Tongue (tissue), 2 donors: ENCODE data around the gene JAML. TPM values are rescaled to one million over a fixed set of nuclear protein-coding genes. Genes with fewer than 3 reads are reported as not detected.
"Not testable (repeated sequence)": the region's sequence is repeated elsewhere in the genome, so short reads cannot be mapped to it uniquely, and the experiment has no call there.

Experiments used
- DNase-seq: peaks from one replicate; pipeline ENCODE4 v3.0.0-alpha.2; 2015
- total RNA-seq: library from RNA; depleted of rRNA; stranded (reverse); fragments of >200 nt; gene quantifications from one replicate; pipeline ENCODE4 v1.2.3, GENCODE V29; 2014

Gene JAML
- total RNA-seq, 1 donor from 2014 or later: 9.7 TPM

DNA sequence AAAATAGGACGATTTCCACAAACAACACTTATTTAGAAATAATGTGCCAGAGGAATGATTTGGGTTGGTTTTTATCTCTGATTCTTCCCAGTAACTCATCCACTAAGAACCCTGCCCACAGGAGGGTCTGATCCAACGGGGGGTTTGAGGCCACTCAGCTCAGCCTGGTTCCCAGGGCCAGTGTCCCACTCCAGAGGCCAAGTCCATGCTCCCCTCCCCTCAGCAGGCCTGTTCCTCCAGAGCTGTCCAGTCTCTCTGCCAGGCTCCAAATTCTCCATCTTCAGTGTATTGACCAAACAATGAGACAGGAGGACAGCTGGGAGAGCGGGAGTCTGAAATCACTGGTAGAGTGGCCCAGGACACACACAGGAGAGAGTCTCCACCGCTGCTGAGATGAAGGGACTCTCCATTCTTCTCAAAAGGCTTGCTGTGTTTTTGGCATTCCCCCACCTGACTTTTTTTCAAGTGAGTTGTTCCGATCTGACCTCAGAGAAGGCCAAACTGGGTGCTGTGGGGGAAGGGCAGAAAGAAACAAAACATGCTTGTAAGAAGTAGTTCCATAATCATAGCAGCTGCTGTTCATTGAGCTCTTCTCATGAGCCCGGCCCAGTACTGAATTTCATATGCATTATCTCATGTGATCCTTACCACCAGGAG lies 30.8 kb downstream of the JAML start:
- DNase-seq: no peak

DNA sequence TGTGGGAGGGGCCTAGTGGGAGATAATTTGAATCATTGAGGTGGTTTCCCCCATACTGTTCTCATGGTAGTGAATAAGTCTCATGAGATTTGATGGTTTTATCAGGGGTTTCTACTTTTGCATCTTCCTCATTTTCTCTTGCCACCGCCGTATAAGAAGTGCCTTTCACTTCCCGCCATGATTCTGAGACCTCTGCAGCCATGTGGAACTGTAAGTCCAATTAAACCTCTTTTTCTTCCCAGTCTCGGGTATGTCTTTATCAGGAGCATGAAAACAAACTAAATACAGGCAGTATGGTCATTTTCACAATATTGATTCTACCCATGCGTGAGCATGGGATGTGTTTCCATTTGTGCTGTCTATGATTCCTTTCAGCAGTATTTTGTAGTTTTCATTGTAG lies 32.0 kb downstream of the JAML start:
- not testable (repeated sequence) for DNase-seq

DNA sequence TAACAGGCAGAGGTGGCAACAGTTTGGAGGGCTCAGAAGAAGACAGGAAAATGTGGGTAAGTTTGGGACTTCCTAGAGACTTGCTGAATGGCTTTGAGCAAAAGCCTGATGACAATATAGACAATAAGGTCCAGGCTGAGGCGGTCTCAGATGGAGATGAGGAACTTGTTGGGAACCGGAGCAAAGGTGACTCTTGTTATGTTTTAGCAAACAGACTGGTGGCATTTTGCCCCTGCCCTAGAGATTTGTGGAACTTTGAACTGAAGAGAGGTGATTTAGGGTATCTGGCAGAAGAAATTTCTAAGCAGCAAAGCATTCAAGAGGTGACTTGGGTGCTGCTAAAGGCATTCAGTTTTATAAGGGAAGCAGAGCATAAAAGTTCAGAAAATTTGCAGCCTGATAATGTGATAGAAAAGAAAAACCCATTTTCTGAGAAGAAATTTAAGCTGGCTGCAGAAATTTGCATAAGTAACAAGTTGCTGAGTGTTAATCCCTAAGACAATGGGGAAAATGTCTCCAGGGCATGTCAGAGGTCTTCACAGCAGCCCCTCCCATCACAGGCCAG lies 33.8 kb downstream of the JAML start:
- DNase-seq: not testable (repeated sequence)

DNA sequence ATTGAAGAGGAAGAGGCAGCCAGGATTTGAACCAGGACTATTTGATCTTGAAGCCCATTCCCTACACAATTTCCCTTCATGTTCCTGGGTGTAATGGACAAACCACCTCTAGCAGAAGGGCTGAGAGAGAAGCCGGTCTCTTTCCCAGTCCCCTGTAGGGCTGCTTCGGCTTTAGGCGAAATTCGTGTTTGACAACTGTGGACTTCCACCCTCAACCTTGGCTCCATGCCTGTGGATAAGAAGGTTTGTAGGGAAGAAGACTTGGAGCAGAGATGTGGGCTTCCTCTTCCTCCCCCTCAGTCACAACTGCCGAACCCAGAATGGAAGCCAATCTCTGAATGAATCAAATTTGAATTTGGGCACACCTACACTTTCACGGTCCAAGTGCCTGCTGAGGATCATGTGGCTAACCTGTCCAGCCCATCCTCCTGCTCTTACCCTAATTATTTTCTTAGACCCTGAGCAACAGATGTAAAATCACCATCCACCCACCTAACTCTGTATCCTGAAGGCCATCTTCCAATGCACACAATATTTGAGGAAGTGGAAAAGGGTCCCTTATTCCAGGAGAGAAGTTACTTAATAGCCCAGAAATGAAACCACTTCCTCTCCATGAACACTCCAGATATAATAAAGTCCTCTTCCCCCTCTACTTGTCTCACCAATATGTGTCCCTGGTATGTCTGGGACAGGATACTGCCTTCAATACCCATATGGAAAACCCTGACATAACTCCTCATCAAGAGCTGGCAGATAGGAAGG lies 38.3 kb downstream of the JAML start:
- DNase-seq: no peak

GRCh38 chr11:118184784-118185579 lies 39.8 kb downstream of the JAML start:
- DNase-seq: no peak

DNA sequence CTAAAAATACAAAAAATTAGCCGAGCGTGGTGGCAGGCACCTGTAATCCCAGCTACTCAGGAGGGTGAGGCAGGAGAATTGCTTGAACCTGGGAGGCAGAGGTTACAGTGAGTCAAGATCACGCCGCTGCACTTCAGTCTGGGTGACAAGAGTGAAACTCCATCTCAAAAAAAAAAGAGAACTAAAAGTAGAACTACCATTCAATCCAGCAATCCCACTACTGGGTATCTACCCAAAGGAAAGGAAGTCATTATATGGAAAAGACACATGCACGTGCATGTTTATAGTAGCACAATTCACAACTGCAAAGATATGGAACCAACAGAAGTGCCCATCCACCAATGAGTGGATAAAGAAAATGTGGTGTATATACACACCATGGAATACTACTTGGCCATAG lies 41.1 kb downstream of the JAML start:
- DNase-seq: not testable (repeated sequence)

- peak; percentile 94 for DNase-seq
These were observed 44.5 kb downstream of the JAML start for GRCh38 chr11:118180300-118180703.

GRCh38 chr11:118176778-118177134 lies 48.1 kb downstream of the JAML start:
- no peak for DNase-seq

GRCh38 chr11:118175993-118176777 lies 48.6 kb downstream of the JAML start, which contains the start of gene SCN2B:
TSS of gene SCN2B (minus strand) at chr11:118176639. CDS start at chr11:118176431, 208 bp downstream.
- DNase-seq: peak; percentile 76

DNA sequence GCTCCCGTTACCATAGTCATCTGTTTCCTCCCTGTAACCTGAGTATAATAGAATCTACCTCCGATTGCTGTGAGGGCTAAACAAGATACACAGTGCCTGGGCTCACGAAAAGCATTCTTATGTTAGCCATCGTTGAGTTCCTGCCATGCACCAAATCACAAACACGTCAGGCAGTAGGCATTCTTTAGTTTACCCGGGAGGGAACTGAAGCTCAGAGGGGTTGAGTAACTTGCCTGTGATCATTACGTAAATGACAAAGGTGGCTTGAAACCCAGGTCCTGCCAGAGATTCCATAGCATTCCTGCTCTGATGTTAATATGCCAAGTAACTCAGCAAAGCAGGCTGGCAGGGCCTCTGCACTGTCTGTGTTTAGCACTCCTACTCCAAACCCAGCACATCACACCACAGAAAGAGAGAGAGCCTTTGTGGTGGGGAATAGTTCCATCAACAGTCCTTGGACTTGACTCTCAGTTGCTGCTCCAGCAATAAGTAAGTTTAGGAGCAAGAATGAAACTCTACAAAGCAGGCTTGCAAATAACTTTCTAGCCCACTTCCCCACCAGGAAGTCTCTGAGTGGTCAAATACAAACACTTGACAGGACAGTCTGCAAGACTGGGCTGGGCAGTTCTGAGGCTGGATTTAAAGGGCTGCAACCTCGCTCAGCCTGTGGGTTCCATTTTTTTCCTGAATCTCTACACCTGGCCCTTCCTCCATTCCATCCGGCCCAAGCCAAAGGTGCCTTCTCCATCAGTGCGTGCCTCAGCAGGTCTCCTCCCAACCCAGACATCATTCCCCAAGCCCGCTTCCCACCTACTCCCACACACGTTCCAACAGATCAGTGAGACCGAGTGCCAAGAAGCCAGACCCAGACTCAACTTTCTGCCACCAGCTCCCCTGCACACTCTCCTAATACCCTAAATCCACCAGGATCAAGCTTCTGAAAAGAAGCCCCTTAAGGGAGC lies 49.5 kb downstream of the JAML start:
- DNase-seq: no peak

DNA sequence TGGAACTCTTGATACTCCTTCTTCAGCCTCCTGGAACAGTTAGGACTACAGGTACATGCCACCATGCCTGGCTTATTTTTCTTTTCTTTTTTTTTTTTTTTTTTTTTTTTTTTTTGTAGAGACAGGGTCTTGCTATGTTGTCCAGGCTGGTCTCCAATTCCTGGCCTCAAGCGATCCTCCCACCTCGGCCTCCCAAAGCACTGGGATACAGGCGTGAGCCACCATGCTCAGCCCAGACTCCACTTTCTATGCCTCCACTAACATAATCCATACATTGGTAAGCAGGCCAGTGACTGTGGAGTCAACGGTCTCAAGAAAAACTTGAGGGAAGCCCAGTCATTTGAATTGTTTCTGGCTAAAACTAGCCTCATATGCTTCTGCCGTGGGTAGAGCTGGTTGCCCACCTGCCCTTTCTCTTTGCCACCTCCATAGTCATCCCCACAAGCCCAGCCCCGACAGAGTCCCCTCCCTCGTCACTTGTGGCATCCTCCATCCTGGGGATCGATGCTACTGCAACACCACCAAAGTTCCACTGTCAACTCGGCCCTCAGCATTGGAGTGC lies 50.7 kb downstream of the JAML start:
- DNase-seq: no peak

DNA sequence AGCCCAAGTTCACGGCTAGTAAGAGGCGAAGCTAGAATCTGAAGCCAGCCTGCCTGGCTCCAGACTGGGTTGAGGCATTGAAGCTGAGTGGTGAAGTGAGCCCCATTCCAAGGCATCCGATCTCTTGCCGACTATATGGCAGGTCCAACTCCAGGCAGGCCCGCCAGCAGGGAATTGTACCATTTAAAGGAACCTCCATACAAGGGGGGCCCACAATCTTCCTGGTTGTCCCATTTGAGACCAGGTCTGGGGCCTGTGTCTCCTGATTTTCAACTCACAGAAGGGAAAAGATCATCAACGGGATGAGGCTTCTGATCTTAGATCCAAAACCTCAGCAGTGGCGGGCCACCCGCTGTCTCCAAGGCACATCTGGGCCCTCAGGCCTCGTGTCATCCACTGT lies 52.5 kb downstream of the JAML start:
- DNase-seq: no peak

DNA sequence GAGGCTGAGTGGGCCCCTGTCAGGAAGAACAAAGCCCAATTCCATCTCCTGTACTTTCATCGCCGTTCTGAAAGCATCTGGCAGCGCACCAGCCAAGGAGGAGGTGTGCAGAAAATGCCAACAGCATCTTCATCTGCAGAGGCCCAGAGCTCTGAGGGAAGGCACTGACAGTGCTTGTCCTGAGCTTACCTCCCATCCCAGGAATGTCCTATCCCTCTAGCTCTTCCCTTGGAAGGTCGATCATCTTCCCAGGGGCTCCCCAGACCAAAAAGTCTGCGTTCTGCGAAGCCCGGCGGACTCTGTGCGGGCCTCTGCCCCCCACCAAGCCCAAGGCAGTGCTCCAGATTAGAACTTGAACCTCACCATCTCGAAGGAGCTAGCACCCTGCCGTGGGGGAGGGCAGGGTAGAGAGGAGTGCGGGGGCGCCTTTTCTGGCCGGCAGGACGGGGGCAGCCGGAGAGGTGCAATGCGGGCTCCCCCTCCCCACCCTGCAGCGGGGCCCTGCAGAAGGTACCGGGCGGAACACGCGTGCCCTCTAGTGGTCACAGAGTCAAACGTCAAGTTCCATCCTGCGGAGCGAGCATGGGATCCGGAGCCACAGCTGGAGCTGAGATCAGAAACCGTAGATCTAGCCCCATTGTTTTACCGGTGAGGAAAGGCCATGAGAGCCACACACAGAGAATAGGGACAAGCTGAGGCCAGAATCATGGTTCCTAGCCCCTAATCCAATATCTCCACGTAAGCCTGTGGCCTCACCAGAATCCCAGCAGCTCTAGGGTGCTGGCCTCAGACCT lies 53.3 kb downstream of the JAML start:
- DNase-seq: peak; percentile 91

- DNase-seq: no peak
These were observed 53.9 kb downstream of the JAML start for GRCh38 chr11:118170882-118171268.

GRCh38 chr11:118170231-118170630 lies 54.6 kb downstream of the JAML start:
- no peak for DNase-seq

DNA sequence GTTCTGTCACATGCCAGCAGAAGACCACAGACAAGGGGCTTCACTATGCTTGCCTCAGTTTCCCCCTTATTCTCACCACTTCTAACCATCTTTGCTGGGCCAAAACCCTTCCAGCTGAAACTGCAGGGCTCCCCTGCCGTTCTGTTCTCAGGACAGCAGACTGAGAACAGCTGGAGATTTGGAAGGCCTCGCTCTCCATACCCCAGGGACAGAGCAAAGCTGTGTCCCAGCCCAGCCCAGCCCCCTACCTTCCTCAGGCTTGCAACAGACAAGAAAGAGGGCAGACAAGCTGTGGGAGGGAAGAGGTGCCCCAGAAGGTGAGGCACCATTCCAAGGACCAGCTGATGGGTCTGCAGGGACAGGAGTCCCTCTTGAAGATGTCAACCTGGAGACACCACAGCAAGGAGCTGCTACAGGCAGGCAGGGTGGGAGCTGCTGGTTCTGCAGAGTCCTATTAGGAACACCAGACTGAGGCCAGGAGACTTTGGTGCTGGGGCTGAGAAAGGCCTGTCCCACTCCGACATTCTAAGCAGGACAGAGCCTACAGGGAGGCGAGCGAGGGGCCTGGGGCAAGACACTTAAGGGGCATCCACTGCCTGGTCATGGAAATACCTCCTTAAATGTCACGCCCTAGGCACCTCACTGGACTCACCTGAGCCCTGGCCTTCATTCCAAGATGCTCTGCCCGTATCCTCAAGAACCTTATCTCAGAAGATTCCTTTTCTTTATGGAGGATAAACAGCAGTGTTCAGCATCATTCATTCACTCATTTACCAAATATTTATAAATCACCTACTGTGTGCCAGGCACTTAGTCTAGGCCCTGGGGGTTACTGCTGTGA lies 55.3 kb downstream of the JAML start:
- DNase-seq: no peak

DNA sequence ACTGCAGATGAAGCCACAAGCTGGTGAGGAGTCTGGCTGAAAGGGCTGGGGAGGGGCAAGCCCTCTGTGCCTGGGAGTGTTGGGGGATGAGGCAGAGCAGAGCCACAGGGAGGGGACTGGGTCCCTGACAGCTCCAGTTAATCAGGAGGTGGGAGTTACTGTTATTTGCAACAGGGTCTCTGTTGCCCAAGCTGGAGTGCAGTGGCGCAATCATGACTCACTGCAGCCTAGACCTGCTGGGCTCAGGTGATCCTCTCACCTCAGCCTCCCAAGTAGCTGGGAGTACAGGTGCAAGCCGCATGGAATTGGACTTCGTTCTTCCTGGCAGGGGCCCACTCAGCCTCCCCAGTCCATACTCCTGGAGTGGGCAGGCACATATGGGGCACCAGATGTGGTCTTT lies 56.1 kb downstream of the JAML start:
- no peak for DNase-seq

DNA sequence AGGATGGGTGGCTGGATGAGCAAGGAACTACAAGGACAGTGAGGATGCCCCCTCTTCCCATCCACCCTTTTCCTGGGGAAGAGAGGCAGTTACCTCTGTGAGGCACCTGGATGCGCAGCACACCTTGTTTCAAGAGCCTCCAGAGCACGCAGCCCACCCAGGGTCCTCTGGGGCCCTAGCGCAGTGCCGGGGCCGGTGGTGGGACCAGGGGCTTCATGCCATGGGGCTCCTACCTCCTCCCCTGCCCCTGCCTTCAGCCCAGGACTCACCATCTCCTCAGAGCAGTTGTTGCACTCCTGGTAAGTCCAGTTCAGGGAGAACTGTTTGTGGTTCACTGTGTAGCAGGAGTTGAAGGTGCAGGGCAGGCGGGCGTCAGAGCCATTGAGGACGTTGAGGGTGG lies 56.5 kb downstream of the JAML start:
- DNase-seq: no peak

GRCh38 chr11:118167906-118168305 lies 56.9 kb downstream of the JAML start:
- no peak for DNase-seq
